LHCN-M2 (cell line): ENCODE measurements around the gene MYO5A. TPM values are rescaled to one million over a fixed set of nuclear protein-coding genes. Genes with fewer than 3 reads are reported as not detected.
"Not testable (repeated sequence)": the region's sequence is repeated elsewhere in the genome, so short reads cannot be mapped to it uniquely, and the experiment has no call there.

Source experiments
- DNase-seq: peaks from one replicate; pipeline ENCODE4 v3.0.0-alpha.2; 2012; ENCODE audit warnings: low read depth
- polyA plus RNA-seq: library from polyadenylated mRNA; unstranded; fragments of >200 nt; gene quantifications from one replicate; pipeline ENCODE4 v1.2.1, GENCODE V29; 2012; ENCODE audit warnings: missing spikeins
- total RNA-seq: library from RNA; depleted of rRNA; stranded (reverse); fragments of >200 nt; gene quantifications from 2 replicates; pipeline ENCODE4 v1.2.3, GENCODE V29; 2014; rRNA removed

Gene MYO5A
- total RNA-seq: 51.9 and 53.7 TPM in 2 replicates
- 14.4 TPM for polyA plus RNA-seq

GRCh38 chr15:52528564-52529340 is at the start of gene MYO5A:
MYO5A (minus strand) TSS chr15:52528880; CDS start chr15:52528806, 74 bp downstream.
- DNase-seq: peak; percentile 77

GRCh38 chr15:52576692-52577091 is 48.0 kb upstream of the MYO5A start:
- DNase-seq: no peak

- DNase-seq: not testable (repeated sequence)
These were observed 46.9 kb upstream of the MYO5A start for GRCh38 chr15:52575573-52575972.

- no peak for DNase-seq
These were observed 46.4 kb upstream of the MYO5A start for GRCh38 chr15:52575072-52575471.

GRCh38 chr15:52574623-52575022 is 45.9 kb upstream of the MYO5A start:
- not testable (repeated sequence) for DNase-seq

GRCh38 chr15:52568601-52569585 is 40.2 kb upstream of the MYO5A start, which contains the start of gene ARPP19:
ARPP19 (minus strand) TSS chr15:52569030; CDS start chr15:52568892, 138 bp downstream.
- DNase-seq: peak; percentile 89

GRCh38 chr15:52567871-52568600 is 39.4 kb upstream of the MYO5A start:
- no peak for DNase-seq

GRCh38 chr15:52566889-52567288 is 38.2 kb upstream of the MYO5A start:
- DNase-seq: no peak

- peak; percentile 8 for DNase-seq
These were observed 37.0 kb upstream of the MYO5A start for GRCh38 chr15:52565417-52566358.

- no peak for DNase-seq
These were observed 34.9 kb upstream of the MYO5A start for GRCh38 chr15:52563501-52564060.

- DNase-seq: peak; percentile 12
These were observed 30.9 kb upstream of the MYO5A start for GRCh38 chr15:52559575-52559974.

- no peak for DNase-seq
These were observed 30.3 kb upstream of the MYO5A start for GRCh38 chr15:52559022-52559421.

- DNase-seq: peak; percentile 79
These were observed 29.5 kb upstream of the MYO5A start for GRCh38 chr15:52558196-52558595.

GRCh38 chr15:52557274-52557641 is 28.6 kb upstream of the MYO5A start:
- DNase-seq: peak; percentile 14

- no peak for DNase-seq
These were observed 28.0 kb upstream of the MYO5A start for GRCh38 chr15:52556524-52557273.

GRCh38 chr15:52552303-52552702 is 23.6 kb upstream of the MYO5A start:
- DNase-seq: no peak

GRCh38 chr15:52551762-52552161 is 23.1 kb upstream of the MYO5A start:
- no peak for DNase-seq

- DNase-seq: not testable (repeated sequence)
These were observed 22.5 kb upstream of the MYO5A start for GRCh38 chr15:52551186-52551585.

GRCh38 chr15:52546031-52546751 is 17.5 kb upstream of the MYO5A start:
- no peak for DNase-seq
